Right ventricle myocardium superior (tissue), 1 donor: Measurements from ENCODE around the gene TUBB4A. TPM values are rescaled to one million over a fixed set of nuclear protein-coding genes. Genes with fewer than 3 reads are reported as not detected.
"Not testable (repeated sequence)": the region's sequence is repeated elsewhere in the genome, so short reads cannot be mapped to it uniquely, and the experiment has no call there.

ENCODE experiments used
- ATAC-seq: fragments of 200-7000 bp; cut with Tn5 transposase; one replicate; pipeline ENCODE4 v1.9.1; 2020; ENCODE audit warnings: mild to moderate bottlenecking; ENCODE audit not compliant: poor library complexity
- DNase-seq: peaks from one replicate; pipeline ENCODE4 v3.0.0-alpha.2; 2020
- intact Hi-C: fragments of 100-400 bp; cut with DNase I; formaldehyde crosslinking; loops from one replicate; pipeline ENCODE4 v1.11.2; 2022
- long read RNA-seq: library from polyadenylated mRNA; unstranded; transcript quantifications from one replicate; pipeline ENCODE4 v2.0.0, GENCODE V29; 2021
- total RNA-seq: library from RNA; stranded (reverse); fragmentation: NEBNext Ultra II Directional; extraction: Animal tissue kit (Norgen Biotek cat#: 25700); gene quantifications from one replicate; pipeline ENCODE4 v1.2.1, GENCODE V29; 2021
- donor health status: DM: no; HTN: yes; CAD: no; lungs with severe emphysema.

The TUBB4A gene
- total RNA-seq = 10.8 TPM
- long read RNA-seq, transcript TUBB4A-201 (4 exons, 2,552 nt) = major isoform, 44 of 46 reads
- long read RNA-seq, partial matches to known transcripts = 0 of 46 reads
- long read RNA-seq, other reads (novel, unspliced or antisense) = 1 of 46 reads

GRCh38 chr19:6501740-6502648 lies at the start of gene TUBB4A:
TUBB4A (minus strand) TSS chr19:6502309; CDS start chr19:6502212, 97 bp downstream.
- DNase-seq = peak; percentile 47
- ATAC-seq = peak; percentile 80
- intact Hi-C loops = no loop called here

GRCh38 chr19:6551091-6551490 lies 49.0 kb upstream of the TUBB4A start:
- ATAC-seq (no peak), DNase-seq (no peak)
- intact Hi-C loops = no loop called here

- DNase-seq, ATAC-seq, intact Hi-C loops: not testable (repeated sequence)
These were observed 48.6 kb upstream of the TUBB4A start for GRCh38 chr19:6550679-6551078.

GRCh38 chr19:6543866-6544347 lies 41.8 kb upstream of the TUBB4A start:
- DNase-seq (no peak), ATAC-seq (no peak)
- intact Hi-C loops = no loop called here

- ATAC-seq = no peak
- intact Hi-C loops = no loop called here
- no peak for DNase-seq
These were observed 39.0 kb upstream of the TUBB4A start for GRCh38 chr19:6540918-6541689.

- no peak for ATAC-seq
- intact Hi-C loops = no loop called here
- no peak for DNase-seq
These were observed 37.4 kb upstream of the TUBB4A start for GRCh38 chr19:6539514-6539913.

- intact Hi-C loops = no loop called here
- ATAC-seq (no peak), DNase-seq (no peak)
These were observed 33.5 kb upstream of the TUBB4A start for GRCh38 chr19:6535558-6536137.

GRCh38 chr19:6534451-6535093 lies 32.5 kb upstream of the TUBB4A start:
- DNase-seq (no peak), ATAC-seq (no peak)
- intact Hi-C loops = no loop called here

GRCh38 chr19:6533746-6534418 lies 31.8 kb upstream of the TUBB4A start:
- no peak for DNase-seq
- ATAC-seq = no peak
- intact Hi-C loops = no loop called here

GRCh38 chr19:6533000-6533328 lies 30.9 kb upstream of the TUBB4A start:
- ATAC-seq (no peak), DNase-seq (no peak)
- intact Hi-C loops = no loop called here

- intact Hi-C loops = no loop called here
- no peak for ATAC-seq
These were observed 30.3 kb upstream of the TUBB4A start for GRCh38 chr19:6532244-6532999.

GRCh38 chr19:6531956-6532243 lies 29.8 kb upstream of the TUBB4A start:
- intact Hi-C loops = no loop called here
- DNase-seq = no peak
- no peak for ATAC-seq

More at GRCh38 chr19:6532244-6532999, 30.3 kb upstream of the TUBB4A start:
- no peak for DNase-seq

GRCh38 chr19:6531163-6531955 lies 29.2 kb upstream of the TUBB4A start:
- DNase-seq (no peak), ATAC-seq (no peak)
- intact Hi-C loops = no loop called here

- DNase-seq (peak; percentile 94), ATAC-seq (peak; percentile 97)
- intact Hi-C loops = no loop called here
These were observed 28.5 kb upstream of the TUBB4A start, which contains the start of gene TNFSF9 for GRCh38 chr19:6530386-6531162. TNFSF9 (plus strand) TSS chr19:6531026; CDS start chr19:6531037, 11 bp downstream.

- DNase-seq = no peak
- intact Hi-C loops = no loop called here
- ATAC-seq = no peak
These were observed 27.9 kb upstream of the TUBB4A start for GRCh38 chr19:6529937-6530385.

- DNase-seq = no peak
- intact Hi-C loops = no loop called here
- ATAC-seq = no peak
These were observed 27.2 kb upstream of the TUBB4A start for GRCh38 chr19:6529351-6529750.
